GM19238 (cell line): Measurements from ENCODE around the gene MYO16.
"Not testable (repeated sequence)": the region's sequence is repeated elsewhere in the genome, so short reads cannot be mapped to it uniquely, and the experiment has no call there.

ENCODE experiments used
- DNase-seq: peaks from one replicate; pipeline ENCODE4 v3.0.0; 2011; ENCODE audit warnings: low spot score; ENCODE audit not compliant: insufficient read length

MYO16 gene

GRCh38 chr13:109180905-109181425 lies 551.6 kb downstream of the MYO16 start:
- DNase-seq = no peak

- no peak for DNase-seq
These were observed 553.5 kb downstream of the MYO16 start for GRCh38 chr13:109182777-109183465.

- DNase-seq = no peak
These were observed 562.0 kb downstream of the MYO16 start for GRCh38 chr13:109191413-109191812.

GRCh38 chr13:109192306-109192705 lies 562.9 kb downstream of the MYO16 start:
- no peak for DNase-seq

- DNase-seq = no peak
These were observed 567.5 kb downstream of the MYO16 start for GRCh38 chr13:109196948-109197347.

GRCh38 chr13:109198585-109198984 lies 569.2 kb downstream of the MYO16 start:
- DNase-seq = no peak

- no peak for DNase-seq
These were observed 569.9 kb downstream of the MYO16 start for GRCh38 chr13:109199280-109199679.

- no peak for DNase-seq
These were observed 571.1 kb downstream of the MYO16 start for GRCh38 chr13:109200556-109200955.

- DNase-seq = no peak
These were observed 574.2 kb downstream of the MYO16 start for GRCh38 chr13:109203587-109203986.

GRCh38 chr13:109204252-109204651 lies 574.8 kb downstream of the MYO16 start:
- no peak for DNase-seq

- DNase-seq = no peak
These were observed 575.2 kb downstream of the MYO16 start for GRCh38 chr13:109204657-109205056.

GRCh38 chr13:109205315-109205714 lies 575.9 kb downstream of the MYO16 start:
- no peak for DNase-seq

GRCh38 chr13:109206616-109207015 lies 577.2 kb downstream of the MYO16 start:
- DNase-seq = no peak

- DNase-seq = no peak
These were observed 578.2 kb downstream of the MYO16 start for GRCh38 chr13:109207622-109208021.

GRCh38 chr13:109208522-109208921 lies 579.1 kb downstream of the MYO16 start:
- DNase-seq = no peak

- no peak for DNase-seq
These were observed 580.1 kb downstream of the MYO16 start for GRCh38 chr13:109209526-109209925.

GRCh38 chr13:109211616-109212015 lies 582.2 kb downstream of the MYO16 start:
- no peak for DNase-seq

GRCh38 chr13:109212650-109213049 lies 583.2 kb downstream of the MYO16 start:
- DNase-seq = no peak

- DNase-seq = no peak
These were observed 584.3 kb downstream of the MYO16 start for GRCh38 chr13:109213714-109214113.

- DNase-seq = no peak
These were observed 585.0 kb downstream of the MYO16 start for GRCh38 chr13:109214393-109214792.

GRCh38 chr13:109215377-109215776 lies 586.0 kb downstream of the MYO16 start:
- no peak for DNase-seq

- not testable (repeated sequence) for DNase-seq
These were observed 588.1 kb downstream of the MYO16 start for GRCh38 chr13:109217510-109217909.

- DNase-seq = no peak
These were observed 591.2 kb downstream of the MYO16 start for GRCh38 chr13:109220631-109221030.
